Natural killer cell (primary cell): Measurements from ENCODE around the gene GADD45G. TPM values are rescaled to one million over a fixed set of nuclear protein-coding genes. Genes with fewer than 3 reads are reported as not detected.

Source experiments
- ATAC-seq, 3 donors: fragments of 150-1000 bp in 2 of 3; fragments of 200-7000 bp in 1 of 3; cut with Tn5 transposase; 1 replicate in 1 of 3; 2 replicates in 2 of 3; pipeline ENCODE4 v1.10.0; 2021; ENCODE audit warnings: mild to moderate bottlenecking in 2 of 3, moderate library complexity in 2 of 3
- DNase-seq, 2 donors: peaks; one replicate each; pipeline versions ENCODE4 v3.0.0 to v3.0.0-alpha.2; 2013 to 2021; ENCODE audit warnings: mixed read lengths in 1 of 2
- H3K27ac ChIP-seq: one replicate; pipeline ENCODE4 v1.5.1; 2013; ENCODE audit warnings: mild to moderate bottlenecking, low read length
- H3K27me3 ChIP-seq: one replicate; pipeline ENCODE4 v1.6.1; 2013; ENCODE audit warnings: low read length; ENCODE audit not compliant: control insufficient read depth, insufficient read depth
- H3K36me3 ChIP-seq: one replicate; pipeline ENCODE4 v1.6.1; 2013; ENCODE audit warnings: low read length; ENCODE audit not compliant: control insufficient read depth, insufficient read depth
- H3K4me1 ChIP-seq: one replicate; pipeline ENCODE4 v1.6.1; 2013; ENCODE audit warnings: low read length; ENCODE audit not compliant: control insufficient read depth, insufficient read depth
- H3K4me3 ChIP-seq: one replicate; pipeline ENCODE4 v1.5.1; 2013; ENCODE audit warnings: low read length
- H3K9me3 ChIP-seq: one replicate; pipeline ENCODE4 v1.6.1; 2013; ENCODE audit warnings: low read length; ENCODE audit not compliant: control insufficient read depth, insufficient read depth
- H3K27ac Mint-ChIP-seq, 2 donors: one replicate each; pipeline ENCODE4 v1.8.0; 2022; ENCODE audit warnings: mild to moderate bottlenecking in 2 of 2, mixed read lengths in 2 of 2, moderate library complexity in 1 of 2
- H3K27me3 Mint-ChIP-seq, 2 donors: one replicate each; pipeline ENCODE4 v1.8.0; 2022; ENCODE audit warnings: low read depth in 2 of 2, mixed read lengths in 2 of 2
- H3K36me3 Mint-ChIP-seq: one replicate; pipeline ENCODE4 v1.8.0; 2022; ENCODE audit warnings: mixed read lengths
- H3K4me1 Mint-ChIP-seq, 2 donors: one replicate each; pipeline ENCODE4 v1.8.0; 2022; ENCODE audit warnings: mixed read lengths in 2 of 2
- H3K4me3 Mint-ChIP-seq: one replicate; pipeline ENCODE4 v1.8.0; 2022; ENCODE audit warnings: mild to moderate bottlenecking, moderate library complexity, mixed read lengths
- H3K9me3 Mint-ChIP-seq, 2 donors: one replicate each; pipeline ENCODE4 v1.8.0; 2022; ENCODE audit warnings: mixed read lengths in 2 of 2
- CTCF ChIP-seq: fragments of 200-600 bp; IDR thresholded peaks from one replicate; pipeline ENCODE4 v1.8.0; 2022; ENCODE audit warnings: antibody characterized with exemption
- WGBS: methylation state at CpG from one replicate; pipeline ENCODE4 v1.1.7; 2013; ENCODE audit warnings: missing lambda C conversion rate; ENCODE audit not compliant: insufficient coverage; 5-methylcytosine and 5-hydroxymethylcytosine counted together
- intact Hi-C: fragments of 100-400 bp; cut with micrococcal nuclease; formaldehyde crosslinking; loops from one replicate; pipeline ENCODE4 v1.14.2; 2022
- total RNA-seq, 4 donors: library from RNA; stranded (reverse); fragments of 120-200 nt in 1 of 4; gene quantifications; one replicate each; pipeline versions ENCODE4 v1.2.3 to v1.2.4, GENCODE V29; 2013 to 2022

GADD45G gene
- total RNA-seq, 3 donors from 2014 or later (not counting 1 experiment from before 2014, with no cell fraction given): 2.6 to 3.2 (median 2.8) TPM

- Mint-ChIP-seq H3K27me3 (peaks cover 8 to 19% of the 10 kb centered on the region in 2 donors), H3K4me1 (no peaks in the 10 kb centered on the region), H3K36me3 (no peaks in the 10 kb centered on the region), H3K9me3 (no peaks in the 10 kb centered on the region), H3K4me3 (no peak overlapping the region), H3K27ac (no peak overlapping the region)
- TF ChIP-seq CTCF: no peak
- no peak for DNase-seq
- Histone ChIP-seq H3K4me1 (peaks cover 2% of the 10 kb centered on the region), H3K4me3 (no peak overlapping the region), H3K36me3 (no peaks in the 10 kb centered on the region), H3K9me3 (no peaks in the 10 kb centered on the region), H3K27ac (no peak overlapping the region), H3K27me3 (no peaks in the 10 kb centered on the region)
- intact Hi-C loops: no loop called here
- 95% methylated on average over 4 of the region's 4 CpGs for WGBS
- ATAC-seq: no peak
These were observed 37.2 kb downstream of the GADD45G start for GRCh38 chr9:89641980-89642379.

GRCh38 chr9:89642789-89643188 lies 38.0 kb downstream of the GADD45G start:
- H3K4me3 Mint-ChIP-seq: no peak overlapping the region
- no peak overlapping the region for H3K27ac Mint-ChIP-seq
- WGBS: 84% methylated on average over 6 of the region's 6 CpGs
- H3K9me3 ChIP-seq: no peaks in the 10 kb centered on the region
- ATAC-seq (no peak), DNase-seq (no peak)
- intact Hi-C loops: no loop called here
- no peaks in the 10 kb centered on the region for H3K36me3 ChIP-seq
- no peak overlapping the region for H3K4me3 ChIP-seq
- H3K27ac ChIP-seq: no peak overlapping the region
- H3K9me3 Mint-ChIP-seq: no peaks in the 10 kb centered on the region
- H3K4me1 ChIP-seq: peaks cover 2% of the 10 kb centered on the region
- H3K27me3 ChIP-seq: no peaks in the 10 kb centered on the region
- H3K27me3 Mint-ChIP-seq: peaks cover 8 to 20% of the 10 kb centered on the region in 2 donors
- no peaks in the 10 kb centered on the region for H3K36me3 Mint-ChIP-seq
- no peak for TF ChIP-seq CTCF
- H3K4me1 Mint-ChIP-seq: no peaks in the 10 kb centered on the region

- Mint-ChIP-seq H3K4me3 (no peak overlapping the region), H3K27ac (no peak overlapping the region), H3K36me3 (no peaks in the 10 kb centered on the region), H3K27me3 (peaks cover 10 to 20% of the 10 kb centered on the region in 2 donors), H3K9me3 (no peaks in the 10 kb centered on the region), H3K4me1 (no peaks in the 10 kb centered on the region)
- no peaks in the 10 kb centered on the region for H3K36me3 ChIP-seq
- intact Hi-C loops: no loop called here
- no peak for TF ChIP-seq CTCF
- no peaks in the 10 kb centered on the region for H3K4me1 ChIP-seq
- 95% methylated on average over 6 of the region's 8 CpGs for WGBS
- no peak overlapping the region for H3K27ac ChIP-seq
- no peaks in the 10 kb centered on the region for H3K9me3 ChIP-seq
- DNase-seq (no peak), ATAC-seq (no peak)
- no peak overlapping the region for H3K4me3 ChIP-seq
- H3K27me3 ChIP-seq: no peaks in the 10 kb centered on the region
These were observed 41.6 kb downstream of the GADD45G start for GRCh38 chr9:89646189-89646939.
